ENCODE measurements around the gene ATP11A.
A peak's percentile ranks its signal among the peaks of the same experiment; 100 is the strongest.
"Not testable (repeated sequence)": the region's sequence is repeated elsewhere in the genome, so short reads cannot be mapped to it uniquely, and the experiment has no call there.

Gene ATP11A

DNA sequence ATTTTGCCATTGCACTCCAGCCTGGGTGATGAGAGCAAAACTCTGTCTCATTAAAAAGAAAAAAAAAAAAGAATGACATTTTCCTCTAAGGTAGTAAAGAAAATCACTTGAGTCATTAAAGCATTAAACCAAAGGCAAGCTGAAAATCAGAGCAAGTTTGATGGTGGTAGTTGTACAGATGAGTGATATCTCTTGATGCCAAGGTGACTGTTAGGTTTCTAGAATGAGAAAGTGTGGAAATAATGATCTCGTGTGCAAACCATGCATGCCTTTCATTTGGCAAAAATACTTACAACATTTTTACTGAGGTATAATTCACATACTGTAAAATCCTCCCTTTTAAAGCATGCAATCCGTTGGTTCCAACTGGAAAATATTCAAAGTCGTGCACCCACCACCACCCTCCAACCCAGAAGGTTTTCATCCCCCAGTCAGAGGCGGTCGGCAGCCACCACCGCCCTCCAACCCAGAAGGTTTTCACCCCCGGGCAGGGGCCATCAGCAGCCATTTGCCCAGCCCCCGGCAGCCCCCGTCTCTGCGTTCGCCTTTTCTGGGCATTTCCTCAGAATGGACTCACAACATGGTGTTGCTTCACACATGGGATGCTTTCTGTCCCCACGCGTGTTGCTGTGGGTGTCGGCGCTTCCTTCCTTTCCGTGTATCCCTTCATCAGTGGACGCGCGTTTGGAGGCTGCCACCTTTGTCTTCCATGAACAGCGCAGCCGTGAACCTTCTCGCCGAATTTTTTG lies 90.2 kb downstream of the ATP11A start:
- no peak for DNase-seq

DNA sequence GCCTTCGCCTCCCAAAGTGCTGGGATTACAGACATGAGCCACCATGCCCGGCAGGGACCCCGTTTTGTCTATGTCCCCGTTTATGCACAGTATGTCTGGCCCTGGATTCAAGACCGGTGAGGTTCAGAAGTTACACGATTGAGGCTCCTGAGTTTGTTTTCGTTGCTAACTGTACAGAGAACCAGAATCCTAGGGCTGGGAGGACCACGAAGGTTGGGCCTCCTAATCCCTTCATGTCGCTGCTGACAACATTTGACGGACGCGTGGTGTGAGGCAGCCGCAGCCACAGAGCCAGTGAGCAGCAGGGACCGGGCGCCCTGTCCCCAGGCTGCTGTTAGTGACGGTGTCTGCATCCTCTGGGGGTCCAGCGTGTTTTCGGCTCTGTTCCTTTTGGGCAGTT lies 91.4 kb downstream of the ATP11A start:
- DNase-seq = peak; percentile 51

GRCh38 chr13:112781881-112782361 lies 92.1 kb downstream of the ATP11A start:
- no peak for DNase-seq

GRCh38 chr13:112782429-112783010 lies 92.7 kb downstream of the ATP11A start:
- no peak for DNase-seq

GRCh38 chr13:112783135-112783977 lies 93.5 kb downstream of the ATP11A start:
- peak; percentile 39 for DNase-seq

DNA sequence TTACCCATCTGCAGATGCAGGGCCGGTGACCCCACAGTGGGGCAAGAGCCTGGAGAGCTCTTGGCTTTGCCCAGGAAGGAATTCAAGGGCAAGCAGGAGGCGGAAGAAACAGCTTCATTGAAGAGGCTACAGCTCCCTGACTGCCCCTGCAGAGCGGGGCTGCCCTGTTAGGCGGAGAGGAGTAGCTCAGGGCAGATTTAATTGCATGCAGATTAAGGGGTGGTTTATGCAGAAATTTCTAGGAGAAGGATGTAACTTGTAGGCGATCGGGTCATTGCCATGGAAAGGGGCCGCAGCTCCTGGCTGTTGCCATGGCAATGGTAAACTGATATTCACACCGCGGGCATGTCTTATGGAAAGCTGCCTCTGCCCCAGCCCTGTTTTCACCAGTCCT lies 94.1 kb downstream of the ATP11A start:
- peak; percentile 45 for DNase-seq

DNA sequence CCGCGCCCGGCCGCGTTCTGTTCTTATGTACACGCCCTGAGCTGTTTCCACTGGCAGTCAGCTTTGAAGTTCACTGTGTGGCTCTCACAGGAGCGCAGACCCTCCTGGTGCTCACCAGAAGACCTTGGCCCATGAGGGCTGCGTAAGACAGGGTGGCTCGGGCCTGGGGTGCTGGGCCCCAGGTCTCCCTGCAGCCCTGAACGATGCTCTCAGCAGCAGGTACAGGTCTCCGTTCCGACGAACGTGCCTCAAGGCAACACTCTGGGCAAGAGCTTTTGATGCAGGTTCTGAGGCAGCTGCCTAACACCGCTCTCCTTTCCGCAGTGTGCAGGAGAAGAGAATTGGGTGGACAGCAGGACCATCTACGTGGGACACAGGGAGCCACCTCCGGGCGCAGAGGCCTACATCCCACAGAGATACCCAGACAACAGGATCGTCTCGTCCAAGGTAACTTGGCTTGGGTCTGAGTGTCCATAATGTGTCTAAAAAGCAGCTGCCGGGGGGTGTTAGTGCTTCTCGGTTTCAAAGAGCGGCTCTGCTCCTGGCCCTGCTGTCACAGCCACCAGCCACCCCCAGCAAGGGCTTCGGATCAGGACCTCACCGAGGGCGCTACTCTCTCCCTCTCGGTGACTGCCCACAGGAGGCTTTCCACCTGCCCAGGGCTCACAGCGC lies 95.1 kb downstream of the ATP11A start:
- DNase-seq = no peak

- DNase-seq = no peak
Observed at GRCh38 chr13:112785483-112785856, 95.6 kb downstream of the ATP11A start.

- DNase-seq = not testable (repeated sequence)
Observed at GRCh38 chr13:112786810-112787209, 97.0 kb downstream of the ATP11A start.

- no peak for DNase-seq
Observed at GRCh38 chr13:112790735-112791641, 101.2 kb downstream of the ATP11A start.

DNA sequence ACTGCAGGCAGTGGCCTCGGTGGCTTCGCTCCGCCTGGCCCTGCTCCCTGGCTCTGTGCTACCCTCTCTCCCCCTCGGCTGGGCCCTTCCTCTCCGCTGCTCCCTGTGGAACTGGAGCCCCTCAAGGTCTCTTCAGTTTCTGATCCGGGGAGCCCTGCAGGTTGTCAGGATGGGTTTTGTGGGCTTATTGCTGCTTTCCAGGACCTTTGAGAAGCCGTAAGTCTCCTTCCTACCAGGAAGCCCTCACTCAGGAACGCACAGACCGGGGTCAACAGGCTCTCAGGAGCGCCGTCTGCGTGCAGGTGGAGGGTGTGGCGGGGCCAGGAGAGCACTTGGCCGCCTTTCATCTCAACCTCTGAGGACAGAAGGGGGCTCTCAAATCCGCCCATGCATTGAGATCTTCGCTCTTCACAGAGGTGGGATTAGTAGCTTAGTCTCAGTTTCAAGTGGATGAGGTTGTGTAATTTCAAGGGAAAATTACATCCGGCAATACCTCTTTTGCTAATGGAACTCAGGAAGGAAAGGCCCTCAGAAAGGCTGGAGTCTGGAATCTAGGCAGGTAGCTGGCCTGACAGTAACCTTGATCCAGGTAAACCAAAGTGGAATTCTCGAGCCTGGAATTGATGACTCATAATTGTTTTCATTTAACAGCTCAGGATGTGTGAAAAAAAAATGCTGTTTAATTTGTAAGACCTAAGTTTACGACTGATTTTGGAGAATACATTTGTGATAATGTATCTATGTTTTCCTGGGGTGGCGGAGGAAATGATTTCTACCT lies 102.0 kb downstream of the ATP11A start:
- no peak for DNase-seq

DNA sequence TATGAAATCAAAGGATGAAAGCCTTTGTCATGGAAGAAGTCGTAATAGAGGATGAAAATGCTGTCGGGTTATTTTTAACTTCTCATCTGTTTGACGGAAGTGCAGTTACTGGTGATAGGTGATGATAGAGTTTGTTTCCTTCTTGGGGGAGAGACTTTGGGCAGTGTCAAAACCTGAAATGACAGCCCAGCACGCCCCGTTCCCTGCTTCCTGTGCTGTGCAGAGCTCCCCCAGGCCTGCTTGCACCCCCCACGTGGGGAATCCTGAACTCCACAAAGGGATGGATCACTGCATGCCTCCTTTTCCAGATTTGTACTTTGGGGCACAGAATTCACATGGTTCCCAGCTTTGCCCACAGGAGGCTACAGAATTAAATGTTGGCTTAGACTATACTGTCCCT lies 102.7 kb downstream of the ATP11A start:
- DNase-seq = no peak

GRCh38 chr13:112793545-112794445 lies 104.0 kb downstream of the ATP11A start:
- DNase-seq = no peak

GRCh38 chr13:112795277-112795676 lies 105.4 kb downstream of the ATP11A start:
- DNase-seq = no peak

DNA sequence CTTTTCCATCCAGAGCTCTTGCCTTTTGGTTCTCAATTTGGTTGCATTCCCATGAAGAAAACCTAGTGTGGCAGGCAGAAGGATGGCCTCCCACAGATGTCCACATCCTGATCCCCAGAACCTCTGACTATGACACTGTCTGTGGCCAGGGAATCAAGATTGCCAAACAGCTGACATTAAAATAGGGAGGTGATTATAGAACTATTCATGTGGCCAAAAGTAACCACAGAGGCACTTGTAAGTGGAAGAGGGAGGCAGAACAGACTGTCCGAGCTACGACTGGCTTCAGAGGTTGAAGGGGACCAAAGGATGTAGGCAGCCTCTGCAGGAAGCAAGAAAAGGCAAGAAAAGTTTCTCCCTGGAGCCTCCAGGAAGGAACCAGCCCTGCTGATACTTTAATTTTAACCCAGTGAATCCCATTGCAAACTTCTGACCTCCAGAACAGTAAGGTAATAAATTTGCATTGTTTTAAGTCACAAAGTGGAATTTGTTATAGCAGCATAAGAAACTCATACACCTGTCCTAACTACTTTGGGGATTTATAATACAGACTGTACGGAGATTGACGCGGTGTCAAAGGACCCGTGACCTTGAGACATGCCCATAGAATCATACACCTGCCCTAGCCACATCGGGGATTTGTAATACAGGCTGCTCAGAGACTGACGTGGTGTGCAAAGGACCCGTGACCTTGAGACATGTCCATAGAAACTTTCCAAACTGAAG lies 106.5 kb downstream of the ATP11A start:
- no peak for DNase-seq

- no peak for DNase-seq
Observed at GRCh38 chr13:112799394-112799793, 109.6 kb downstream of the ATP11A start.

DNA sequence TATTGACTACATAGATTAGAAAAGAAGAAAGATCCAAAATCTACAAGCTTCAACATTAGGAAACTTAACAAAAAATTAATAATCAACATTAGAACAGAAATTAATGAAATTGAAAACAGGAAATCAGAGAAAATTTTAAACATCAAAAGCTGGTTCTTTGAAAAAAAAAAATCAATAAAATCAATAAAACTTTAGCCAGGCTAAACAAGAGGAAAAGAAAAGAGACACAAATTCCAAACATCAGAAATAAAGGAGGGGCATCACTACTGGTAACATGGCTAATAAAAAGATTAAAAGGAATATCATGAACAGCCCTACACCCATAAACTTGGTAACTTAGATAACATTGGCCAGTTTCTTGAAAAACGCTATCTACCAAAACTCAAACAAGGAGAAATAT lies 110.2 kb downstream of the ATP11A start:
- DNase-seq = no peak

DNA sequence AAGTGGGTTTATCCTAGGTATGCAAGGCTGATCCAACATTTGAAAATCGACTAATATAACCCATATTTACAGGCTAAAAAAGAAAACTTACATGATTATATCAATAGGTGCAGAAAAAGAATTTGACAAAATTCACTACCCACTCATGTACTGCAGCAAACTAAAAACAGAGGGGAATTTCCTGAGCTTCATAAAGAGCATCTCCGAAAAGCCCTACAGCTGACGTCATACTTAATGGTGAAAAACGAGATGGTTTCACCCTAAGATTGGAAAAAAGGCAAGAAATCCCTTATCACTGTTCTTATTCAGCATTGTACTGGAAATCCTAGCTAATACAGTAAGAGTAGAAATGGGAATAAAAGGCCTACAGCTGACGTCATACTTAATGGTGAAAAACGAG lies 111.0 kb downstream of the ATP11A start:
- not testable (repeated sequence) for DNase-seq

GRCh38 chr13:112802802-112803195 lies 113.0 kb downstream of the ATP11A start:
- no peak for DNase-seq

All from retina (tissue), 1 donor.